Measurements from ENCODE around the gene ARHGEF4. TPM values are rescaled to one million over a fixed set of nuclear protein-coding genes. Genes with fewer than 3 reads are reported as not detected.

Gene ARHGEF4
- total RNA-seq, 2 experiments from 2014 or later = 4.2 to 4.3 TPM

DNA sequence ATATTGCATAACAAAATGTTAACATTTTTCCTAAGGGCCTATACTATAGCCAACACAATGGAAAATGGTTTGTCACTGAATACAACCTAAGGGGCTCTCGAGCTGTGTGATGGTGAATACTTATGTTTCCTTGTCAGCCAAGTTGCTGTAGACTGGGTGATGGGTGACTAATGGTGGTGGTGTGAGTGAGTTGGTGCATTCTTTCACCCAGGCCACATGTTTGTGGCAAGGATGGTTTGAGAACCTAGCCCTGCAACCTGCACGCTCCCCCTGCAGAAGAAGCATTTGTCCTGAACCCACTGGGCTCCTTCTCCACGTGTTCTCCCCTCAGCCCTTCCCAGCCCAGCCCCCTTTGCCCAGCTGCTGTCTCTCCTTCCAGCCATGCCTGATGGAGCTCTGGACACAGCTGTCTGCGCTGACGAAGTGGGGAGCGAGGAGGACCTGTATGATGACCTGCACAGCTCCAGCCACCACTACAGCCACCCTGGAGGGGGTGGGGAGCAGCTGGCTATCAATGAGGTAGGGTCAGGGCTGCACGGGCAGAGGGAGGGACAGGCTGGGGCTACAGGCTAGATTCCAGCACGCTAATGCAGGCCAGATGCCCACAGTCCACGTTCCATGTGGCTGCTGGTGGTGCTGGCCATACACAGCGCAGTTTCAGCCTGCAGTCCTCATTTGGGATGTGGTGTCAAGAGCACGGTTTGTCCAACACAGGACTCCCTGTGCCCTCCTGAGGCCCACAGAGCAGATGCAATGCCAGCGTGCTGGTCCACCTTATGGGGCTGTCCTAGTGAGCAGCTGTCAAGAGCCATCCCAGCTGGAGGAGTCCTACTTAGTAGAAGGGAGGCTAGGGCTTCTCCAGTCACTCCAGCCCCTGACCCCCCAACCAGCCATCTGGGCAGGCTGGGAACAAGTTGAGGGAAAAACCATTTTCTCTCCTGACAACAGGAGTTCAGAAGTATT, 191.1 kb downstream of the ARHGEF4 start:
- DNase-seq (no peak), ATAC-seq (no peak)
- no peaks in the 10 kb centered on the region for H3K4me1 Mint-ChIP-seq (ENCODE audit: low read depth)
- H3K27me3 Mint-ChIP-seq = peaks cover 12% of the 10 kb centered on the region
- intact Hi-C loops (cut with micrococcal nuclease) = no loop called here
- no peaks in the 10 kb centered on the region for H3K36me3 Mint-ChIP-seq (ENCODE audit: low read depth)
- H3K4me3 Mint-ChIP-seq = no peak overlapping the region
- H3K9me3 Mint-ChIP-seq = no peaks in the 10 kb centered on the region
- TF ChIP-seq, protein P1, sequence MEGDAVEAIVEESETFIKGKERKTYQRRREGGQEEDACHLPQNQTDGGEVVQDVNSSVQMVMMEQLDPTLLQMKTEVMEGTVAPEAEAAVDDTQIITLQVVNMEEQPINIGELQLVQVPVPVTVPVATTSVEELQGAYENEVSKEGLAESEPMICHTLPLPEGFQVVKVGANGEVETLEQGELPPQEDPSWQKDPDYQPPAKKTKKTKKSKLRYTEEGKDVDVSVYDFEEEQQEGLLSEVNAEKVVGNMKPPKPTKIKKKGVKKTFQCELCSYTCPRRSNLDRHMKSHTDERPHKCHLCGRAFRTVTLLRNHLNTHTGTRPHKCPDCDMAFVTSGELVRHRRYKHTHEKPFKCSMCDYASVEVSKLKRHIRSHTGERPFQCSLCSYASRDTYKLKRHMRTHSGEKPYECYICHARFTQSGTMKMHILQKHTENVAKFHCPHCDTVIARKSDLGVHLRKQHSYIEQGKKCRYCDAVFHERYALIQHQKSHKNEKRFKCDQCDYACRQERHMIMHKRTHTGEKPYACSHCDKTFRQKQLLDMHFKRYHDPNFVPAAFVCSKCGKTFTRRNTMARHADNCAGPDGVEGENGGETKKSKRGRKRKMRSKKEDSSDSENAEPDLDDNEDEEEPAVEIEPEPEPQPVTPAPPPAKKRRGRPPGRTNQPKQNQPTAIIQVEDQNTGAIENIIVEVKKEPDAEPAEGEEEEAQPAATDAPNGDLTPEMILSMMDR (IDR thresholded peaks at IDR 0.05) = no peak
- POLR2A ChIA-PET = no interaction called here
- no peak overlapping the region for H3K27ac Mint-ChIP-seq
- CTCF ChIA-PET = no interaction called here

DNA sequence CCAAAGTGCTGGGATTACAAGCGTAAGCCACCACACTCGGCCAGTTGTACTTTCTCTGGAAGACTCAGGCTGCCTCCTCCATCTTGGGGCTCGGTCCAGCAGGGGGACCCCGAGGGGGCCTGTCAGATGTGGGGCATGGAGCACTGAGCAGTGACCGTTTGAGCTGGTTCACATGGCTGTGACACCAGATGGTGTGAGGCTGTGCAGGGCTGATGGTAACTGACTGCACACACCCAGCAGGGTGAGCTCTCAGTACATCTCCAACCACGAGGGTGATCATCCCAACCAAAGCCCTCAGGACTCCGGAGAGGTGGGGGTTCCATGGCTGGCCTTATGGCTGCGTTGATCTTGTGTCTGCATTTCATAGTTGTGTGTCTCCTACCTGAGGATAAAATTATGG, 193.1 kb downstream of the ARHGEF4 start:
- ATAC-seq (no peak), DNase-seq (no peak)
- no peaks in the 10 kb centered on the region for H3K36me3 Mint-ChIP-seq (ENCODE audit: low read depth)
- H3K27me3 Mint-ChIP-seq = peaks cover 22% of the 10 kb centered on the region
- ChIA-PET CTCF (interaction anchor here (1.3 kb wide), 1 partner anchor 11 kb away, joined by 3 read pairs; no protein-coding TSS in a partner anchor), POLR2A (interaction anchor here (1.0 kb wide), 1 partner anchor 14 kb away, joined by 3 read pairs; no protein-coding TSS in a partner anchor)
- H3K27ac Mint-ChIP-seq = no peak overlapping the region
- TF ChIP-seq, protein P1 (IDR thresholded peaks at IDR 0.05) = no peak
- peaks cover 12% of the 10 kb centered on the region for H3K4me1 Mint-ChIP-seq (ENCODE audit: low read depth)
- intact Hi-C loops (cut with micrococcal nuclease) = no loop called here
- H3K4me3 Mint-ChIP-seq = no peak overlapping the region
- no peaks in the 10 kb centered on the region for H3K9me3 Mint-ChIP-seq

DNA sequence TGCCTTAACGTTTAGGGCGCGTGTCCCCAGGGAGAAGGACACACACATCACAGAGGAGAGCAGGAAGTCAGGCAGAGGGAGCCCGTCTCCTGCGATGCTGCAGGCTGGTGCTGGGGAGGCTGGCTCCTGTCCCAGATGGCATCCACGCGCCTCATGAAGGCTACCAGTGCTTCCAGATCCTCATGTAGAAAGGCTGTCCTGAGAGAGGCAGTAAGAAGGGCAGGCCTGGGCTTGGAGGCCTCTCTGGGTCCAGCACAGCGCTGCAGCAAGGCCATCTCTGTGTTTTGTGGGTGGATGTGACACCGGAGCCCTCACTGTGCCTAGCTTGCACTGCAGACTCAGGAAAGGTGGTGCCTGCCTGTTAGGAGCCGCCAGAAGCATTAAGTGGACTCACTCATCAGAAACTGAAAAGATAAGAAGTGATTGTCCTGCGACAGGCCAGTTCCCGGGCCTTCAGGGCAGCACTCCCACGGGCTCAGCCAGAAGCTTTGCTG, 193.8 kb downstream of the ARHGEF4 start:
- Mint-ChIP-seq H3K36me3 (ENCODE audit: low read depth) (no peaks in the 10 kb centered on the region), H3K4me3 (no peak overlapping the region), H3K4me1 (ENCODE audit: low read depth) (peaks cover 12% of the 10 kb centered on the region), H3K9me3 (no peaks in the 10 kb centered on the region), H3K27ac (no peak overlapping the region), H3K27me3 (peaks cover 15% of the 10 kb centered on the region)
- no peak for ATAC-seq
- ChIA-PET CTCF (no interaction called here), POLR2A (no interaction called here)
- intact Hi-C loops (cut with micrococcal nuclease) = no loop called here
- DNase-seq = no peak
- TF ChIP-seq, protein P1 (IDR thresholded peaks at IDR 0.05) = no peak

DNA sequence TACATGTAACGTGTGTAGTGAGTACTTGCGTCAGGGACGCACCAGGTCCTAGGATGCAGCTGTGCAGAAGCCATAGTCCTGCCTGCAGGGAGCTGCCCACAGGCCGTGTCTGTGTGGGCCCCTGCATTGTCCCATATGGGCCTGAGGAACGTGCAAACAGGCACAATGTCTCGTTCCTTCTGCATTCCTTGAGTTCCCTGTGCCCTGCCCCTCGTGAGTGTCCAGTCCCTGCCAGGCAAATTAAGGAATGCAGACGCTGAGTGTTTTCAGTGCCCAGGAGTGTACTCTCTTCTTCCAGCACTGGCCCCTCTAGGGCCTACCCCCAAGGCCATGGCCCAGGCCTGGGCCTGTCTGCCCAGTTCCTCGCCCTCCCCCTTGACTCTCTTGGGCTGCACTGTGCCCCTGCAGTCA, 194.7 kb downstream of the ARHGEF4 start:
- CTCF ChIA-PET = no interaction called here
- intact Hi-C loops (cut with micrococcal nuclease) = no loop called here
- DNase-seq = no peak

More for the DNA sequence above, 194.7 kb downstream of the ARHGEF4 start:
- peaks cover 12% of the 10 kb centered on the region for H3K4me1 Mint-ChIP-seq (ENCODE audit: low read depth)
- no peaks in the 10 kb centered on the region for H3K36me3 Mint-ChIP-seq (ENCODE audit: low read depth)
- TF ChIP-seq, protein P1 (IDR thresholded peaks at IDR 0.05) = no peak
- POLR2A ChIA-PET = no interaction called here
- ATAC-seq = no peak
- no peak overlapping the region for H3K27ac Mint-ChIP-seq
- no peaks in the 10 kb centered on the region for H3K9me3 Mint-ChIP-seq
- peaks cover 14% of the 10 kb centered on the region for H3K27me3 Mint-ChIP-seq
- no peak overlapping the region for H3K4me3 Mint-ChIP-seq

Measured in activated CD8-positive, alpha-beta T cell treated with anti-CD3 and anti-CD28 coated beads for 36 hours (primary cell).